Measurements from ENCODE around the gene YPEL3.

The YPEL3 gene

GRCh38 chr16:30046588-30046987 is 49.4 kb downstream of the YPEL3 start:
- no peak for TF ChIP-seq CTCF (IDR thresholded peaks at IDR 0.05; ENCODE audit: insufficient read depth, low read length, poor library complexity, severe bottlenecking)
- DNase-seq (ENCODE audit: extremely low read depth, insufficient read length) = no peak
- Histone ChIP-seq H3K4me3 (replicated peaks; ENCODE audit: low read depth, low read length) (no peak overlapping the region), H3K27me3 (replicated peaks; ENCODE audit: control insufficient read depth, insufficient read depth, low read length) (no peaks in the 10 kb centered on the region), H3K36me3 (ENCODE audit: control insufficient read depth, insufficient read depth, low read length) (no peaks in the 10 kb centered on the region)

GRCh38 chr16:30046178-30046577 is 49.8 kb downstream of the YPEL3 start:
- DNase-seq (ENCODE audit: extremely low read depth, insufficient read length) = no peak
- Histone ChIP-seq H3K4me3 (replicated peaks; ENCODE audit: low read depth, low read length) (no peak overlapping the region), H3K36me3 (ENCODE audit: control insufficient read depth, insufficient read depth, low read length) (no peaks in the 10 kb centered on the region), H3K27me3 (replicated peaks; ENCODE audit: control insufficient read depth, insufficient read depth, low read length) (no peaks in the 10 kb centered on the region)
- no peak for TF ChIP-seq CTCF (IDR thresholded peaks at IDR 0.05; ENCODE audit: insufficient read depth, low read length, poor library complexity, severe bottlenecking)
